HG02642 (cell line): ENCODE results near the gene ANKDD1A.

Experiments
- ATAC-seq: cut with Tn5 transposase; IDR thresholded peaks from one replicate; pipeline ENCODE4 v1.9.1; 2021; ENCODE audit warnings: mild to moderate bottlenecking; ENCODE audit not compliant: unreplicated experiment, poor library complexity

The ANKDD1A gene

GRCh38 chr15:65006876-65007275 lies 95.2 kb downstream of the ANKDD1A start:
- no peak for ATAC-seq
